HG03439 (cell line): ENCODE data around the gene RHD.
A peak's percentile ranks its signal among the peaks of the same experiment; 100 is the strongest.
"Not testable (repeated sequence)": the region's sequence is repeated elsewhere in the genome, so short reads cannot be mapped to it uniquely, and the experiment has no call there.

Source experiments
- ATAC-seq: cut with Tn5 transposase; IDR thresholded peaks from one replicate; pipeline ENCODE4 v1.9.1; 2021; ENCODE audit warnings: mild to moderate bottlenecking, moderate library complexity; ENCODE audit not compliant: unreplicated experiment

Gene RHD

GRCh38 chr1:25272238-25272637, at the start of gene RHD:
RHD (plus strand) TSS chr1:25272509; CDS start chr1:25272548, 39 bp downstream.
- not testable (repeated sequence) for ATAC-seq

- ATAC-seq, result no peak
Observed at GRCh38 chr1:25222606-25223005, 49.7 kb upstream of the RHD start.

- ATAC-seq, result no peak
Observed at GRCh38 chr1:25223471-25223870, 48.8 kb upstream of the RHD start.

GRCh38 chr1:25232027-25232865, 40.1 kb upstream of the RHD start, which contains the start of gene SYF2:
SYF2 (minus strand) TSS chr1:25232502; CDS start chr1:25232467, 35 bp downstream.
- peak; percentile 70 for ATAC-seq

- peak; percentile 61 for ATAC-seq
Observed at GRCh38 chr1:25232866-25233784, 39.2 kb upstream of the RHD start.

- not testable (repeated sequence) for ATAC-seq
Observed at GRCh38 chr1:25235411-25235810, 36.9 kb upstream of the RHD start.

- not testable (repeated sequence) for ATAC-seq
Observed at GRCh38 chr1:25236261-25236660, 36.0 kb upstream of the RHD start.

- ATAC-seq, result no peak
Observed at GRCh38 chr1:25238046-25238445, 34.3 kb upstream of the RHD start.

- peak; percentile 64 for ATAC-seq
Observed at GRCh38 chr1:25239681-25240541, 32.4 kb upstream of the RHD start.

- no peak for ATAC-seq
Observed at GRCh38 chr1:25243907-25244306, 28.4 kb upstream of the RHD start.

GRCh38 chr1:25245393-25245792, 26.9 kb upstream of the RHD start:
- ATAC-seq, result no peak

- ATAC-seq, result no peak
Observed at GRCh38 chr1:25245809-25246599, 26.3 kb upstream of the RHD start.

- ATAC-seq, result peak; percentile 13
Observed at GRCh38 chr1:25246600-25247023, 25.7 kb upstream of the RHD start.

GRCh38 chr1:25247024-25247828, 25.1 kb upstream of the RHD start, which contains the start of gene RSRP1:
RSRP1 (minus strand) TSS chr1:25247454; CDS start chr1:25246963, 491 bp downstream.
- ATAC-seq, result peak; percentile 80

- no peak for ATAC-seq
Observed at GRCh38 chr1:25247829-25248754, 24.2 kb upstream of the RHD start.

GRCh38 chr1:25253911-25254310, 18.4 kb upstream of the RHD start:
- ATAC-seq, result no peak

GRCh38 chr1:25255706-25256577, 16.4 kb upstream of the RHD start:
- ATAC-seq, result no peak
